HepG2 (cell line): ENCODE results near the gene LRP1-AS. TPM values are rescaled to one million over a fixed set of nuclear protein-coding genes. Genes with fewer than 3 reads are reported as not detected.

Experiments used
- ATF5 ChIP-seq: sonication (generic); formaldehyde crosslinking; IDR thresholded peaks from 2 replicates; pipeline ENCODE4 v1.4.0; 2020; ENCODE audit warnings: mild to moderate bottlenecking, low read depth, missing genetic modification reagents
- BCL6 ChIP-seq: IDR thresholded peaks from 2 replicates; pipeline ENCODE4 v1.6.1; 2016; ENCODE audit warnings: missing genetic modification reagents, missing compliant biosample characterization
- DMTF1 ChIP-seq: sonication (generic); formaldehyde crosslinking; IDR thresholded peaks from 2 replicates; pipeline ENCODE4 v1.4.0; 2020; ENCODE audit warnings: mild to moderate bottlenecking, missing genetic modification reagents
- GLI4 ChIP-seq: sonication (generic); formaldehyde crosslinking; IDR thresholded peaks from 2 replicates; pipeline ENCODE4 v1.5.1; 2020; ENCODE audit warnings: missing genetic modification reagents, mild to moderate bottlenecking, moderate library complexity, borderline replicate concordance
- HMGXB4 ChIP-seq, 2 experiments: sonication (generic) in 1 of 2; formaldehyde crosslinking in 1 of 2; IDR thresholded peaks; 2 replicates each; pipeline versions ENCODE4 v1.4.0 to v1.6.1; 2018 to 2020; ENCODE audit warnings: missing genetic modification reagents in 2 of 2, borderline replicate concordance in 1 of 2, low read depth in 1 of 2, mild to moderate bottlenecking in 1 of 2, missing biosample characterization in 1 of 2
- HOXA9 ChIP-seq: sonication (generic); formaldehyde crosslinking; IDR thresholded peaks from 2 replicates; pipeline ENCODE4 v1.8.1; 2022; ENCODE audit warnings: missing genetic modification reagents, mild to moderate bottlenecking, moderate library complexity, borderline replicate concordance
- KLF11 ChIP-seq: IDR thresholded peaks from 2 replicates; pipeline ENCODE4 v1.6.1; 2016; ENCODE audit warnings: missing compliant biosample characterization
- KLF6 ChIP-seq: IDR thresholded peaks from 2 replicates; pipeline ENCODE4 v1.8.0; 2016; ENCODE audit warnings: missing biosample characterization, missing genetic modification reagents
- KMT2B ChIP-seq: IDR thresholded peaks from 2 replicates; pipeline ENCODE4 v1.6.1; 2016; ENCODE audit warnings: missing genetic modification reagents, missing compliant biosample characterization
- MNT ChIP-seq: fragments of 450-650 bp; IDR thresholded peaks from 2 replicates; pipeline ENCODE4 v1.6.1; 2016
- MXD3 ChIP-seq: IDR thresholded peaks from 2 replicates; pipeline ENCODE4 v1.6.1; 2016; ENCODE audit warnings: mild to moderate bottlenecking, missing biosample characterization, missing genetic modification reagents
- NFKBIZ ChIP-seq: IDR thresholded peaks from 2 replicates; pipeline ENCODE4 v1.6.1; 2018; ENCODE audit warnings: missing genetic modification reagents, missing compliant biosample characterization
- TCF7 ChIP-seq: sonication (generic); IDR thresholded peaks from 2 replicates; pipeline ENCODE4 v1.6.1; 2016; ENCODE audit warnings: antibody characterized with exemption, low read depth
- ZBTB25 ChIP-seq: IDR thresholded peaks from 2 replicates; pipeline ENCODE4 v1.6.1; 2018; ENCODE audit warnings: missing genetic modification reagents
- ZMAT5 ChIP-seq: sonication (generic); formaldehyde crosslinking; IDR thresholded peaks from 2 replicates; pipeline ENCODE4 v1.5.0; 2020; ENCODE audit warnings: mild to moderate bottlenecking, low read depth, missing genetic modification reagents, borderline replicate concordance
- ZNF432 ChIP-seq: sonication (generic); formaldehyde crosslinking; IDR thresholded peaks from 2 replicates; pipeline ENCODE4 v1.5.0; 2020; ENCODE audit warnings: missing genetic modification reagents, mild to moderate bottlenecking, borderline replicate concordance
- ZNF615 ChIP-seq: sonication (generic); formaldehyde crosslinking; IDR thresholded peaks from 2 replicates; pipeline ENCODE4 v1.5.0; 2020; ENCODE audit warnings: mild to moderate bottlenecking, missing genetic modification reagents, borderline replicate concordance
- ZNF670 ChIP-seq: sonication (generic); formaldehyde crosslinking; IDR thresholded peaks from 2 replicates; pipeline ENCODE4 v1.8.0; 2022; ENCODE audit warnings: mild to moderate bottlenecking, missing genetic modification reagents, borderline replicate concordance
- ZNF672 ChIP-seq: sonication (generic); formaldehyde crosslinking; IDR thresholded peaks from 2 replicates; pipeline ENCODE4 v1.8.1; 2022; ENCODE audit warnings: missing genetic modification reagents
- ZNF891 ChIP-seq: sonication (generic); formaldehyde crosslinking; IDR thresholded peaks from 2 replicates; pipeline ENCODE4 v1.5.0; 2020; ENCODE audit warnings: mild to moderate bottlenecking, missing genetic modification reagents
- polyA plus RNA-seq, 8 experiments: library from polyadenylated mRNA; depleted of rRNA in 3 of 8; stranded (reverse) in 7 of 8; unstranded in 1 of 8; fragments of >200 nt; fragmentation: Illumina TruSeq in 4 of 8; extraction: Trizol in 4 of 8; gene quantifications; 2 replicates each; pipeline versions ENCODE4 v1.2.1 to v1.2.3, GENCODE V29; 2011 to 2016; ENCODE audit warnings: low read depth in 4 of 8, missing spikeins in 1 of 8, mixed read lengths in 1 of 8; ENCODE audit not compliant: insufficient read depth in 1 of 8
- total RNA-seq, 5 experiments: library from RNA; depleted of rRNA; stranded (reverse); fragments of >200 nt; fragmentation: Illumina TruSeq; extraction: Trizol; gene quantifications; 2 replicates each; pipeline ENCODE4 v1.2.3, GENCODE V29; 2016; ENCODE audit warnings: low read depth in 1 of 5

Gene LRP1-AS
- total and polyA plus RNA-seq, 2 of the 13 experiments (the other 11 are each of a cell fraction or from before 2014, with no cell fraction given) = 0.20 TPM; not detected in 1

GRCh38 chr12:57110104-57111030 lies 37.1 kb downstream of the LRP1-AS start (continued):
- TF ChIP-seq BCL6 (CRISPR knock-in tag) (no peak), ZMAT5 (no peak), ZNF432 (CRISPR knock-in tag) (no peak), ZNF615 (CRISPR knock-in tag) (no peak), GLI4 (no peak), KLF11 (CRISPR knock-in tag) (0 out of 2 replicates have a peak, but pooled peaks have one; percentile 40), KMT2B (peak; percentile 22; the same call in 1 of the 2 replicates), NFKBIZ (no peak), ZNF891 (no peak), ZNF670 (CRISPR knock-in tag) (no peak), KLF6 (no peak), ZBTB25 (CRISPR knock-in tag) (no peak), ZNF672 (CRISPR knock-in tag) (no peak), MXD3 (CRISPR knock-in tag) (no peak), HOXA9 (no peak), ATF5 (CRISPR knock-in tag) (no peak), DMTF1 (no peak), HMGXB4 (CRISPR knock-in tag; IDR thresholded peaks at IDR 0.05; ENCODE audit: borderline replicate concordance in 1 of 2, low read depth in 1 of 2) (0 out of 4 replicates have a peak, but pooled peaks of 1 of the 2 experiments have one; percentile 26), MNT (no peak), TCF7 (no peak)
